ENCODE results near the gene TTC7B. TPM values are rescaled to one million over a fixed set of nuclear protein-coding genes. Genes with fewer than 3 reads are reported as not detected.

Gene TTC7B
- total RNA-seq, 1 donor from 2014 or later = 20.6 TPM

GRCh38 chr14:90743425-90743824 lies 72.8 kb downstream of the TTC7B start:
- no peaks in the 10 kb centered on the region for H4K20me1 ChIP-seq (ENCODE audit: low read depth)
- H3K9me3 Mint-ChIP-seq = peaks cover 8% of the 10 kb centered on the region
- no peak overlapping the region for H3K27ac Mint-ChIP-seq
- H3K27me3 Mint-ChIP-seq (ENCODE audit: insufficient read depth, low read depth) = no peaks in the 10 kb centered on the region
- H3K4me1 Mint-ChIP-seq = peaks cover 8% of the 10 kb centered on the region
- no peak overlapping the region for H2AFZ ChIP-seq (replicated peaks)
- no peak for TF ChIP-seq EZH2 (IDR thresholded peaks at IDR 0.05)
- H3F3A ChIP-seq (ENCODE audit: low read depth) = no peaks in the 10 kb centered on the region
- no peak overlapping the region for H3K4me2 ChIP-seq
- no peaks in the 10 kb centered on the region for H3K27me3 ChIP-seq
- no peak overlapping the region for H3K9ac ChIP-seq
- no peak overlapping the region for H3K4me3 ChIP-seq
- no peak overlapping the region for H3K27ac ChIP-seq
- no peaks in the 10 kb centered on the region for H3K4me1 ChIP-seq
- no peaks in the 10 kb centered on the region for H3K9me3 ChIP-seq (ENCODE audit: low read depth)
- no peak for DNase-seq (ENCODE audit: low spot score)
- no peak overlapping the region for H3K4me3 Mint-ChIP-seq
- H3K36me3 ChIP-seq = no peaks in the 10 kb centered on the region
- H3K36me3 Mint-ChIP-seq = peaks cover 6% of the 10 kb centered on the region
- H3K79me2 ChIP-seq (ENCODE audit: low read depth) = no peaks in the 10 kb centered on the region

- peaks cover 8% of the 10 kb centered on the region for H3K4me1 Mint-ChIP-seq
These were observed 73.5 kb downstream of the TTC7B start for GRCh38 chr14:90742729-90743128.

DNA sequence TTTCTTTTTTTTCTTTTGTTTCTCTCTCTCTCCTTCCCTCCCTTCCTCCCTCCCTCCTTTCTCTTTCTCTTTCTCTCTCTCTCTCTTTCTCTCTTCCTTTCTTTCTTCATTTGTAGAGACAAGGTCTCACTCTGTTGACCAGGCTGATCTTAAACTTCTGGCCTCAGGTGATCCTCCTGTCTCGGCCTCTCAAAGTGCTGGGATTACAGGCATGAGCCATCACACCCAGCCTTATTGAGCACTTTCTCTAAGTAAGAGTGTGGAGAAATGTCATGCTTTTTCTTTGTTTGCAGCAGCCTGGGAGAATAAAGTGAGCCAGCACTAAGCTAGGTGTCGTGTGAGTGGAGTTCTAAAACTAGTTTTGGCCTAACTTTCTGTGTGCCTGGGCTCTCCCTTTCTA lies 74.0 kb downstream of the TTC7B start:
- Histone ChIP-seq H3K4me3 (no peak overlapping the region), H3K79me2 (ENCODE audit: low read depth) (no peaks in the 10 kb centered on the region), H3K9me3 (ENCODE audit: low read depth) (no peaks in the 10 kb centered on the region), H3K9ac (no peak overlapping the region), H3F3A (ENCODE audit: low read depth) (no peaks in the 10 kb centered on the region), H3K4me2 (no peak overlapping the region), H3K4me1 (no peaks in the 10 kb centered on the region), H3K27ac (no peak overlapping the region), H3K27me3 (no peaks in the 10 kb centered on the region), H2AFZ (replicated peaks) (no peak overlapping the region), H4K20me1 (ENCODE audit: low read depth) (no peaks in the 10 kb centered on the region), H3K36me3 (no peaks in the 10 kb centered on the region)
- TF ChIP-seq EZH2 (IDR thresholded peaks at IDR 0.05) = no peak
- TF ChIP-seq CTCF (IDR thresholded peaks at IDR 0.05) = no peak
- TF ChIP-seq EZH2phosphoT487 (IDR thresholded peaks at IDR 0.05) = no peak
- H3K9me3 Mint-ChIP-seq = no peaks in the 10 kb centered on the region
- H3K4me3 Mint-ChIP-seq = no peak overlapping the region
- no peaks in the 10 kb centered on the region for H3K27me3 Mint-ChIP-seq (ENCODE audit: insufficient read depth, low read depth)
- DNase-seq (ENCODE audit: low spot score) = no peak
- peaks cover 8% of the 10 kb centered on the region for H3K4me1 Mint-ChIP-seq
- peaks cover 6% of the 10 kb centered on the region for H3K36me3 Mint-ChIP-seq
- no peak overlapping the region for H3K27ac Mint-ChIP-seq

More at GRCh38 chr14:90742729-90743128, 73.5 kb downstream of the TTC7B start:
- Histone ChIP-seq H3K27ac (no peak overlapping the region), H3K9me3 (ENCODE audit: low read depth) (no peaks in the 10 kb centered on the region), H3K9ac (no peak overlapping the region), H2AFZ (replicated peaks) (no peak overlapping the region), H3K4me1 (no peaks in the 10 kb centered on the region), H3K36me3 (no peaks in the 10 kb centered on the region), H3K4me3 (no peak overlapping the region), H3K4me2 (no peak overlapping the region), H4K20me1 (ENCODE audit: low read depth) (no peaks in the 10 kb centered on the region), H3K27me3 (no peaks in the 10 kb centered on the region), H3F3A (ENCODE audit: low read depth) (no peaks in the 10 kb centered on the region), H3K79me2 (ENCODE audit: low read depth) (no peaks in the 10 kb centered on the region)
- H3K27me3 Mint-ChIP-seq (ENCODE audit: insufficient read depth, low read depth) = no peaks in the 10 kb centered on the region
- DNase-seq (ENCODE audit: low spot score) = no peak
- peaks cover 4% of the 10 kb centered on the region for H3K9me3 Mint-ChIP-seq
- H3K36me3 Mint-ChIP-seq = peaks cover 6% of the 10 kb centered on the region
- H3K27ac Mint-ChIP-seq = no peak overlapping the region
- no peak for TF ChIP-seq EZH2 (IDR thresholded peaks at IDR 0.05)
- no peak for TF ChIP-seq CTCF (IDR thresholded peaks at IDR 0.05)
- no peak for TF ChIP-seq EZH2phosphoT487 (IDR thresholded peaks at IDR 0.05)
- no peak overlapping the region for H3K4me3 Mint-ChIP-seq

- H3K4me3 ChIP-seq = no peak overlapping the region
- Mint-ChIP-seq H3K36me3 (peaks cover 6% of the 10 kb centered on the region), H3K27ac (no peak overlapping the region), H3K4me3 (no peak overlapping the region), H3K27me3 (ENCODE audit: insufficient read depth, low read depth) (no peaks in the 10 kb centered on the region), H3K4me1 (peaks cover 8% of the 10 kb centered on the region), H3K9me3 (no peaks in the 10 kb centered on the region)
- TF ChIP-seq CTCF (IDR thresholded peaks at IDR 0.05) = no peak
- TF ChIP-seq EZH2phosphoT487 (IDR thresholded peaks at IDR 0.05) = no peak
- TF ChIP-seq EZH2 (IDR thresholded peaks at IDR 0.05) = no peak
- no peak overlapping the region for H3K9ac ChIP-seq
- H2AFZ ChIP-seq (replicated peaks) = no peak overlapping the region
- H3K4me1 ChIP-seq = no peaks in the 10 kb centered on the region
- no peaks in the 10 kb centered on the region for H3K79me2 ChIP-seq (ENCODE audit: low read depth)
- no peaks in the 10 kb centered on the region for H4K20me1 ChIP-seq (ENCODE audit: low read depth)
- no peaks in the 10 kb centered on the region for H3K9me3 ChIP-seq (ENCODE audit: low read depth)
- no peaks in the 10 kb centered on the region for H3K36me3 ChIP-seq
- no peak overlapping the region for H3K4me2 ChIP-seq
- no peaks in the 10 kb centered on the region for H3F3A ChIP-seq (ENCODE audit: low read depth)
- H3K27ac ChIP-seq = no peak overlapping the region
- no peaks in the 10 kb centered on the region for H3K27me3 ChIP-seq
- DNase-seq (ENCODE audit: low spot score) = no peak
These were observed 74.6 kb downstream of the TTC7B start for GRCh38 chr14:90741682-90741946.

Data from neural progenitor cell (in vitro differentiated cells).